Endothelial cell of umbilical vein (primary cell): ENCODE measurements around the gene KIF26A.

Source experiments
- EZH2 ChIP-seq: IDR thresholded peaks from 2 replicates; pipeline ENCODE4 v1.6.1; 2012; ENCODE audit warnings: borderline replicate concordance, low read depth, mild to moderate bottlenecking, moderate library complexity, low read length, inconsistent platforms; ENCODE audit not compliant: severe bottlenecking
- FOS ChIP-seq: IDR thresholded peaks from 2 replicates; pipeline ENCODE4 v1.6.1; 2011; ENCODE audit warnings: mild to moderate bottlenecking, low read length, moderate library complexity, borderline replicate concordance; ENCODE audit not compliant: insufficient read depth
- JUN ChIP-seq: IDR thresholded peaks from 2 replicates; pipeline ENCODE4 v1.6.1; 2011; ENCODE audit warnings: borderline replicate concordance, low read depth; ENCODE audit not compliant: insufficient read length, insufficient read depth
- MAX ChIP-seq: IDR thresholded peaks from 2 replicates; pipeline ENCODE4 v1.6.1; 2011; ENCODE audit not compliant: insufficient read depth, insufficient read length
- POLR2A ChIP-seq: IDR thresholded peaks from 2 replicates; pipeline ENCODE4 v1.6.1; 2012; ENCODE audit warnings: low read depth, mild to moderate bottlenecking, control low read depth, low read length
- POLR2AphosphoS5 ChIP-seq: IDR thresholded peaks from 2 replicates; pipeline ENCODE4 v1.6.1; 2012; ENCODE audit warnings: low read depth, mild to moderate bottlenecking, control low read depth, low read length, moderate library complexity; ENCODE audit not compliant: insufficient read depth
- TF ChIP-seq, protein P1 (sequence below), 2 donors: IDR thresholded peaks; 1 replicate in 1 of 2; 2 replicates in 1 of 2; pipeline ENCODE4 v1.5.1; 2011; ENCODE audit warnings: low read length in 2 of 2, mild to moderate bottlenecking in 2 of 2, moderate library complexity in 2 of 2, control low read depth in 1 of 2, inconsistent platforms in 1 of 2, low read depth in 1 of 2; ENCODE audit not compliant: insufficient read depth in 1 of 2; ENCODE audit errors: extremely low read depth in 1 of 2

DNA sequence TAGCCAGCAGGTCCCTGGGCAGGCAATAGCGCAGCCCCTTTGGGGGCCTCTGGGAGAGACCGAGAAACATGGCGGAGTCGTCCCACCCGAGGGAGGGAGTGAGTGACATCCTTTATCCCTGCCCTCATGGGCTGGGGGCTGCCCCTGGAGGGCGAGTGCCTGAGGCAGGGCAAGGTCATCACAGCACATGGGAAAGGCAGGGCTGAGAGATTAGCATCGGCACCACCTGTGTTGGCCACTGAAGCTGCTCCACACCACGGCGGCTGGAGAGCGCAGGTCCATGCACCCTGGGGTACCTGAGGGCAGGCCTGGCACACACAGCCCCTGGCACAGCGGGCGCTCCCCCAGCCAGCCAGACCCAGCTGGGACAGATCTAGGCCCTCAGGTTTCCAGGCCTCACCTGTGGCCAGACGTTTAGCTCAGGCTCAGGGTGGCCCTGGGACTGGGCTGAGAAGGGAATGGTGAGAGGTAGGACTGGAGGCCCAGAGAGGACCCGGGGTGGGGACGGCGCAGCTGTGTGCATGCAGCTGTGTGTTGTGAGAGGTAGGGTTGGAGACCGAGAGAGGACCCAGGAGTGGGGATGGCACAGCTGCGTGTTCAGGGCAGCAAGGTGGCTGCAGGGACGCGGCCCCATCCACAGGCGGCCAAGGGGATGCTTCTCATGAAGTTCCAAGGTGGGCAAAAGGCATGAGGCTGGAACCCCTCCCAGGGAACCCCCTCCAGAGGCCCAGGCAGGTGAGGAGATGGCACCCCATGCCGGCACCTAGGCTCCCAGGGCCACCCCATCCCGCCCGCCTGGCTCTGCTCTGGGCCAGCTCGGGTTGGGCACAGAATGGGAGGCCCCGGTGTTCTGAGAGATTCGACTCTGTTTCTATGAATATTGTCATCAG, 74.1 kb downstream of the KIF26A start:
- TF ChIP-seq POLR2A: no peak
- no peak for TF ChIP-seq POLR2AphosphoS5
- TF ChIP-seq EZH2: no peak
- TF ChIP-seq, protein P1, sequence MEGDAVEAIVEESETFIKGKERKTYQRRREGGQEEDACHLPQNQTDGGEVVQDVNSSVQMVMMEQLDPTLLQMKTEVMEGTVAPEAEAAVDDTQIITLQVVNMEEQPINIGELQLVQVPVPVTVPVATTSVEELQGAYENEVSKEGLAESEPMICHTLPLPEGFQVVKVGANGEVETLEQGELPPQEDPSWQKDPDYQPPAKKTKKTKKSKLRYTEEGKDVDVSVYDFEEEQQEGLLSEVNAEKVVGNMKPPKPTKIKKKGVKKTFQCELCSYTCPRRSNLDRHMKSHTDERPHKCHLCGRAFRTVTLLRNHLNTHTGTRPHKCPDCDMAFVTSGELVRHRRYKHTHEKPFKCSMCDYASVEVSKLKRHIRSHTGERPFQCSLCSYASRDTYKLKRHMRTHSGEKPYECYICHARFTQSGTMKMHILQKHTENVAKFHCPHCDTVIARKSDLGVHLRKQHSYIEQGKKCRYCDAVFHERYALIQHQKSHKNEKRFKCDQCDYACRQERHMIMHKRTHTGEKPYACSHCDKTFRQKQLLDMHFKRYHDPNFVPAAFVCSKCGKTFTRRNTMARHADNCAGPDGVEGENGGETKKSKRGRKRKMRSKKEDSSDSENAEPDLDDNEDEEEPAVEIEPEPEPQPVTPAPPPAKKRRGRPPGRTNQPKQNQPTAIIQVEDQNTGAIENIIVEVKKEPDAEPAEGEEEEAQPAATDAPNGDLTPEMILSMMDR (IDR thresholded peaks at IDR 0.05; ENCODE audit: extremely low read depth in 1 of 2, insufficient read depth in 1 of 2, low read depth in 1 of 2, low read length in 2 of 2): no peak
- no peak for TF ChIP-seq JUN
- no peak for TF ChIP-seq MAX
- no peak for TF ChIP-seq FOS
